Trophoblast cell (in vitro differentiated cells and primary cell): ENCODE results near the gene COBLL1.

Source experiments
- DNase-seq, 2 donors: peaks; one replicate each; pipeline ENCODE4 v3.0.0-alpha.2; 2016
- H2AFZ ChIP-seq: 2 replicates; pipeline ENCODE4 v1.6.1; 2013; ENCODE audit warnings: low read length, moderate library complexity, mild to moderate bottlenecking; ENCODE audit not compliant: insufficient read depth, poor library complexity
- H2AK5ac ChIP-seq: 2 replicates; pipeline ENCODE4 v1.6.1; 2013; ENCODE audit warnings: mild to moderate bottlenecking, low read length
- H2BK120ac ChIP-seq: 2 replicates; pipeline ENCODE4 v1.6.1; 2013; ENCODE audit warnings: low read length, mild to moderate bottlenecking, moderate library complexity; ENCODE audit not compliant: insufficient read depth, poor library complexity
- H2BK12ac ChIP-seq: 2 replicates; pipeline ENCODE4 v1.6.1; 2013; ENCODE audit warnings: mild to moderate bottlenecking, low read length, moderate library complexity
- H2BK5ac ChIP-seq: 2 replicates; pipeline ENCODE4 v1.6.1; 2013; ENCODE audit warnings: low read length, low read depth, moderate library complexity, mild to moderate bottlenecking; ENCODE audit not compliant: poor library complexity
- H3K14ac ChIP-seq: 2 replicates; pipeline ENCODE4 v1.6.1; 2013; ENCODE audit warnings: mild to moderate bottlenecking, low read length
- H3K18ac ChIP-seq: 2 replicates; pipeline ENCODE4 v1.6.1; 2013; ENCODE audit warnings: mild to moderate bottlenecking, low read length
- H3K23ac ChIP-seq: 2 replicates; pipeline ENCODE4 v1.6.1; 2013; ENCODE audit warnings: low read length
- H3K27ac ChIP-seq: 2 replicates; pipeline ENCODE4 v1.5.1; 2013; ENCODE audit warnings: low read depth, mild to moderate bottlenecking, inconsistent platforms, low read length, moderate library complexity
- H3K27me3 ChIP-seq: 2 replicates; pipeline ENCODE4 v1.6.1; 2013; ENCODE audit warnings: inconsistent platforms, mild to moderate bottlenecking, low read length, moderate library complexity; ENCODE audit not compliant: insufficient read depth
- H3K36me3 ChIP-seq, 2 experiments: 1 replicate in 1 of 2; 2 replicates in 1 of 2; pipeline ENCODE4 v1.6.1; 2013; ENCODE audit warnings: low read length in 2 of 2, mild to moderate bottlenecking in 2 of 2, moderate library complexity in 1 of 2; ENCODE audit not compliant: insufficient read depth in 2 of 2, control insufficient read depth in 1 of 2
- H3K4ac ChIP-seq: 2 replicates; pipeline ENCODE4 v1.6.1; 2013; ENCODE audit warnings: low read depth, mild to moderate bottlenecking, low read length, moderate library complexity
- H3K4me1 ChIP-seq, 2 experiments: 1 replicate in 1 of 2; 2 replicates in 1 of 2; pipeline ENCODE4 v1.6.1; 2013; ENCODE audit warnings: low read length in 2 of 2, mild to moderate bottlenecking in 2 of 2, moderate library complexity in 1 of 2; ENCODE audit not compliant: insufficient read depth in 2 of 2, control insufficient read depth in 1 of 2
- H3K4me2 ChIP-seq: 2 replicates; pipeline ENCODE4 v1.6.1; 2013; ENCODE audit warnings: inconsistent platforms, mild to moderate bottlenecking, low read length, moderate library complexity
- H3K4me3 ChIP-seq: 2 replicates; pipeline ENCODE4 v1.5.1; 2013; ENCODE audit warnings: mild to moderate bottlenecking, low read depth, low read length, inconsistent platforms
- H3K79me1 ChIP-seq: one replicate; pipeline ENCODE4 v1.6.1; 2013; ENCODE audit warnings: low read length
- H3K79me2 ChIP-seq: 2 replicates; pipeline ENCODE4 v1.6.1; 2013; ENCODE audit warnings: low read length, mild to moderate bottlenecking; ENCODE audit not compliant: control insufficient read depth, insufficient read depth, poor library complexity
- H3K9ac ChIP-seq: 2 replicates; pipeline ENCODE4 v1.6.1; 2013; ENCODE audit warnings: mild to moderate bottlenecking, low read length
- H3K9me3 ChIP-seq: 2 replicates; pipeline ENCODE4 v1.6.1; 2013; ENCODE audit warnings: low read depth, mild to moderate bottlenecking, control low read depth, inconsistent platforms, low read length; ENCODE audit not compliant: insufficient read depth
- H4K12ac ChIP-seq: 2 replicates; pipeline ENCODE4 v1.6.1; 2013; ENCODE audit warnings: low read depth, mild to moderate bottlenecking, low read length, moderate library complexity
- H4K8ac ChIP-seq: 2 replicates; pipeline ENCODE4 v1.6.1; 2013; ENCODE audit warnings: low read depth, mild to moderate bottlenecking, low read length, moderate library complexity
- H4K91ac ChIP-seq: one replicate; pipeline ENCODE4 v1.6.1; 2013; ENCODE audit warnings: low read depth, mild to moderate bottlenecking, low read length, moderate library complexity
- WGBS: extraction: QIAGEN DNeasy Blood & Tissue Kit; methylation state at CpG from one replicate; pipeline ENCODE4 v1.1.7; 2013; ENCODE audit warnings: missing lambda C conversion rate; ENCODE audit not compliant: insufficient read length, insufficient coverage; ENCODE audit errors: extremely low coverage; 5-methylcytosine and 5-hydroxymethylcytosine counted together

Gene COBLL1

GRCh38 chr2:164780611-164781178 lies 60.9 kb downstream of the COBLL1 start:
- Histone ChIP-seq H3K23ac (no peak overlapping the region), H3K18ac (peak overlapping the region; percentile 17), H3K9me3 (no peaks in the 10 kb centered on the region), H2BK12ac (peak overlapping the region; percentile 59), H2BK5ac (peak overlapping the region; percentile 0), H4K12ac (no peak overlapping the region), H3K4me3 (no peak overlapping the region), H3K4ac (no peak overlapping the region), H3K79me2 (no peaks in the 10 kb centered on the region), H3K4me2 (no peak overlapping the region), H2AFZ (no peak overlapping the region), H2AK5ac (no peak overlapping the region), H3K14ac (no peak overlapping the region), H3K27me3 (no peaks in the 10 kb centered on the region), H3K79me1 (peaks cover 2% of the 10 kb centered on the region), H3K9ac (no peak overlapping the region), H3K27ac (no peak overlapping the region), H2BK120ac (no peak overlapping the region), H4K8ac (no peak overlapping the region), H3K36me3 (no peaks in the 10 kb centered on the region), H4K91ac (no peak overlapping the region), H3K4me1 (peaks cover 4 to 15% of the 10 kb centered on the region in 2 experiments)
- WGBS, result no CpG with 5 or more reads among the region's 9 CpGs
- peak in 1 of 2 donors; percentile 21 for DNase-seq

- no peak overlapping the region for H3K4me2 ChIP-seq
Observed at GRCh38 chr2:164779383-164780057, 62.1 kb downstream of the COBLL1 start.

GRCh38 chr2:164778723-164779122 lies 62.9 kb downstream of the COBLL1 start:
- H3K4me2 ChIP-seq, result no peak overlapping the region
- H3K27me3 ChIP-seq, result no peaks in the 10 kb centered on the region
- peaks cover 4 to 11% of the 10 kb centered on the region in 2 experiments for H3K4me1 ChIP-seq
- no peak overlapping the region for H4K8ac ChIP-seq
- H3K9ac ChIP-seq, result no peak overlapping the region
- H3K79me1 ChIP-seq, result peaks cover 2% of the 10 kb centered on the region
- no peak overlapping the region for H2AK5ac ChIP-seq
- no peak overlapping the region for H2BK12ac ChIP-seq
- no peak overlapping the region for H3K4ac ChIP-seq
- H2AFZ ChIP-seq, result no peak overlapping the region
- no peak overlapping the region for H3K23ac ChIP-seq
- no peak overlapping the region for H4K12ac ChIP-seq
- H3K18ac ChIP-seq, result no peak overlapping the region
- H2BK5ac ChIP-seq, result no peak overlapping the region
- peak in 1 of 2 donors; percentile 28 for DNase-seq
- WGBS, result no CpG with 5 or more reads among the region's 3 CpGs
- no peaks in the 10 kb centered on the region for H3K79me2 ChIP-seq
- H3K14ac ChIP-seq, result no peak overlapping the region
- H3K4me3 ChIP-seq, result no peak overlapping the region
- no peaks in the 10 kb centered on the region for H3K36me3 ChIP-seq
- H3K27ac ChIP-seq, result no peak overlapping the region
- H3K9me3 ChIP-seq, result no peaks in the 10 kb centered on the region
- no peak overlapping the region for H2BK120ac ChIP-seq
- no peak overlapping the region for H4K91ac ChIP-seq

More at GRCh38 chr2:164779383-164780057, 62.1 kb downstream of the COBLL1 start:
- no peak overlapping the region for H3K27ac ChIP-seq
- no peaks in the 10 kb centered on the region for H3K36me3 ChIP-seq
- no peak overlapping the region for H3K18ac ChIP-seq
- H3K23ac ChIP-seq, result no peak overlapping the region
- H4K8ac ChIP-seq, result no peak overlapping the region
- H3K27me3 ChIP-seq, result no peaks in the 10 kb centered on the region
- no peak overlapping the region for H3K4me3 ChIP-seq
- H2BK5ac ChIP-seq, result no peak overlapping the region
- H3K9ac ChIP-seq, result no peak overlapping the region
- peak overlapping the region; percentile 6 for H2BK12ac ChIP-seq
- no peak overlapping the region for H2BK120ac ChIP-seq
- H2AK5ac ChIP-seq, result no peak overlapping the region
- peaks cover 2% of the 10 kb centered on the region for H3K79me1 ChIP-seq
- no peak overlapping the region for H3K4ac ChIP-seq
- peaks cover 4 to 15% of the 10 kb centered on the region in 2 experiments for H3K4me1 ChIP-seq
- DNase-seq, result peak; percentile 67 to 88
- H3K9me3 ChIP-seq, result no peaks in the 10 kb centered on the region
- no CpG with 5 or more reads among the region's 7 CpGs for WGBS
- no peak overlapping the region for H4K91ac ChIP-seq
- H2AFZ ChIP-seq, result no peak overlapping the region
- no peak overlapping the region for H3K14ac ChIP-seq
- H4K12ac ChIP-seq, result no peak overlapping the region
- H3K79me2 ChIP-seq, result no peaks in the 10 kb centered on the region

- Histone ChIP-seq H3K14ac (no peak overlapping the region), H2AK5ac (no peak overlapping the region)
- no CpG with 5 or more reads among the region's 1 CpG for WGBS
Observed at GRCh38 chr2:164777847-164778461, 63.7 kb downstream of the COBLL1 start.

More at GRCh38 chr2:164777847-164778461, 63.7 kb downstream of the COBLL1 start:
- Histone ChIP-seq H3K4me1 (peaks cover 4 to 8% of the 10 kb centered on the region in 2 experiments), H4K8ac (no peak overlapping the region), H3K27me3 (no peaks in the 10 kb centered on the region), H3K79me2 (no peaks in the 10 kb centered on the region), H3K9me3 (no peaks in the 10 kb centered on the region), H3K4me2 (no peak overlapping the region), H3K79me1 (peaks cover 2% of the 10 kb centered on the region), H2BK120ac (no peak overlapping the region), H3K9ac (no peak overlapping the region), H3K23ac (no peak overlapping the region), H3K4me3 (no peak overlapping the region), H3K36me3 (no peaks in the 10 kb centered on the region), H4K91ac (no peak overlapping the region), H3K27ac (no peak overlapping the region), H2AFZ (no peak overlapping the region), H4K12ac (no peak overlapping the region), H3K18ac (no peak overlapping the region), H3K4ac (no peak overlapping the region), H2BK12ac (no peak overlapping the region), H2BK5ac (no peak overlapping the region)
- no peak for DNase-seq
